ENCODE data around the gene PPP2R2C.

GRCh38 chr4:6422866-6423265 lies 49.5 kb downstream of the PPP2R2C start:
- no peak for TF ChIP-seq YY1 (IDR thresholded peaks at IDR 0.05; ENCODE audit: insufficient read depth, insufficient read length)
- no peak for TF ChIP-seq ZNF274 (IDR thresholded peaks at IDR 0.05; ENCODE audit: low read depth, low read length)
- no peak for TF ChIP-seq SUZ12 (IDR thresholded peaks at IDR 0.05; ENCODE audit: extremely low read depth, insufficient read depth, insufficient read length)

Measured in NT2/D1 (cell line).